Body of pancreas (tissue), 4 donors: Measurements from ENCODE around the gene C9orf152. TPM values are rescaled to one million over a fixed set of nuclear protein-coding genes. Genes with fewer than 3 reads are reported as not detected.
"Not testable (repeated sequence)": the region's sequence is repeated elsewhere in the genome, so short reads cannot be mapped to it uniquely, and the experiment has no call there.

Source experiments
- ATAC-seq: fragments of 150-250 bp; one replicate; pipeline ENCODE4 v1.9.1; 2016
- DNase-seq, 4 donors: peaks; one replicate each; pipeline ENCODE4 v3.0.0-alpha.2; 2019
- H3K27ac ChIP-seq, 4 donors: fragments of 200-600 bp; sonication (generic); 1 replicate in 3 of 4; 2 replicates in 1 of 4; pipeline versions ENCODE4 v1.5.1 to v1.6.1; 2016 to 2019; ENCODE audit warnings: mild to moderate bottlenecking in 1 of 4, mixed read lengths in 1 of 4, moderate library complexity in 1 of 4
- H3K27me3 ChIP-seq, 2 donors: fragments of 200-600 bp; sonication (generic); one replicate each; pipeline ENCODE4 v1.6.0; 2016; ENCODE audit warnings: mild to moderate bottlenecking in 1 of 2
- H3K36me3 ChIP-seq, 2 donors: fragments of 200-600 bp; sonication (generic); replicated peaks in 1 of 2; 2 replicates each; pipeline ENCODE4 v1.5.1; 2016; ENCODE audit warnings: low read depth in 2 of 2; ENCODE audit not compliant: insufficient read depth in 1 of 2
- H3K4me1 ChIP-seq: fragments of 200-600 bp; sonication (generic); one replicate; pipeline ENCODE4 v1.6.0; 2016
- H3K4me3 ChIP-seq, 2 donors: fragments of 200-600 bp; sonication (generic); 1 replicate in 1 of 2; 2 replicates in 1 of 2; pipeline ENCODE4 v1.5.1; 2016 to 2019
- H3K9me3 ChIP-seq, 3 donors: fragments of 200-600 bp; sonication (generic); 1 replicate in 2 of 3; 2 replicates in 1 of 3; pipeline ENCODE4 v1.5.1; 2016
- CTCF ChIP-seq, 7 experiments: fragments of 450-650 bp in 4 of 7; fragments of 200-600 bp in 3 of 7; sonication (generic) in 3 of 7; IDR thresholded peaks; one replicate each; pipeline ENCODE4 v1.5.1; 2016 to 2019; ENCODE audit warnings: antibody characterized with exemption in 7 of 7
- POLR2A ChIP-seq, 3 donors: fragments of 450-650 bp; IDR thresholded peaks; one replicate each; pipeline ENCODE4 v1.6.1; 2016; ENCODE audit warnings: antibody characterized with exemption in 3 of 3, mild to moderate bottlenecking in 2 of 3
- WGBS, 2 donors: methylation state at CpG; one replicate each; pipeline ENCODE4 v1.1.5; 2017; 5-methylcytosine and 5-hydroxymethylcytosine counted together
- intact Hi-C: fragments of 100-400 bp; cut with DNase I; formaldehyde crosslinking; loops from one replicate; pipeline ENCODE4 v1.15.1; 2023
- total RNA-seq, 2 donors: library from RNA; depleted of rRNA; stranded (reverse); fragments of >200 nt; gene quantifications; one replicate each; pipeline ENCODE4 v1.1.0, GENCODE V29; 2016

C9orf152 gene
- total RNA-seq, 2 donors from 2014 or later = 0.33 to 3.4 TPM

GRCh38 chr9:110198357-110198756 lies 9.6 kb downstream of the C9orf152 start:
- Histone ChIP-seq H3K9me3 (no peaks in the 10 kb centered on the region), H3K4me1 (peaks cover 84% of the 10 kb centered on the region), H3K4me3 (no peak overlapping the region), H3K36me3 (no peaks in the 10 kb centered on the region), H3K27ac (peak overlapping the region in 3 of 4 donors; percentile 29 to 81 (median 77)), H3K27me3 (no peaks in the 10 kb centered on the region)
- DNase-seq (peak; percentile 60 to 82 (median 78)), ATAC-seq (peak; percentile 22)
- intact Hi-C loops = no loop called here
- TF ChIP-seq CTCF (IDR thresholded peaks at IDR 0.05) (no peak), POLR2A (IDR thresholded peaks at IDR 0.05) (peak in 2 of 3 donors; percentile 41 to 59)
- 47 to 56% methylated on average over 11 to 12 of the region's 12 CpGs for WGBS, 2 donors

- H3K4me3 ChIP-seq = no peak overlapping the region
- H3K4me1 ChIP-seq = peaks cover 86% of the 10 kb centered on the region
- ATAC-seq (no peak), DNase-seq (no peak)
- peak overlapping the region in 3 of 4 donors; percentile 29 to 81 (median 77) for H3K27ac ChIP-seq
- no peaks in the 10 kb centered on the region for H3K9me3 ChIP-seq
- H3K36me3 ChIP-seq = no peaks in the 10 kb centered on the region
- WGBS, 2 donors = 65 to 70% methylated on average over 11 of the region's 11 CpGs
- intact Hi-C loops = no loop called here
- H3K27me3 ChIP-seq = no peaks in the 10 kb centered on the region
- TF ChIP-seq POLR2A (IDR thresholded peaks at IDR 0.05) (no peak), CTCF (IDR thresholded peaks at IDR 0.05) (peak in 5 of 7 experiments; percentile 7 to 34 (median 23))
Observed at GRCh38 chr9:110197330-110198187, 10.4 kb downstream of the C9orf152 start.

GRCh38 chr9:110196084-110196499 lies 11.9 kb downstream of the C9orf152 start:
- ATAC-seq, intact Hi-C loops, H3K27ac ChIP-seq, H3K36me3 ChIP-seq, H3K4me3 ChIP-seq, DNase-seq, H3K9me3 ChIP-seq, H3K27me3 ChIP-seq: not testable (repeated sequence)
- peaks cover 88% of the 10 kb centered on the region for H3K4me1 ChIP-seq
- 84 to 88% methylated on average over 16 of the region's 16 CpGs for WGBS, 2 donors

GRCh38 chr9:110192531-110193261 lies 15.3 kb downstream of the C9orf152 start:
- no peaks in the 10 kb centered on the region for H3K27me3 ChIP-seq
- TF ChIP-seq POLR2A (IDR thresholded peaks at IDR 0.05) (no peak), CTCF (IDR thresholded peaks at IDR 0.05) (no peak)
- 74% methylated on average over 5 of the region's 5 CpGs for WGBS, 2 donors
- H3K36me3 ChIP-seq = no peaks in the 10 kb centered on the region
- ATAC-seq = peak; percentile 16
- peaks cover 89% of the 10 kb centered on the region for H3K4me1 ChIP-seq
- intact Hi-C loops = no loop called here
- peak overlapping the region; percentile 69 to 90 (median 76) for H3K27ac ChIP-seq
- DNase-seq = peak in 1 of 4 donors; percentile 53
- H3K9me3 ChIP-seq = no peaks in the 10 kb centered on the region
- H3K4me3 ChIP-seq = no peak overlapping the region

GRCh38 chr9:110191615-110192014 lies 16.3 kb downstream of the C9orf152 start:
- WGBS, 2 donors = 27 to 40% methylated on average over 1 to 2 of the region's 2 CpGs

More at GRCh38 chr9:110191615-110192014, 16.3 kb downstream of the C9orf152 start:
- no peaks in the 10 kb centered on the region for H3K36me3 ChIP-seq
- DNase-seq = peak in 1 of 4 donors; percentile 36
- H3K4me3 ChIP-seq = no peak overlapping the region
- no peak for ATAC-seq
- peak overlapping the region in 3 of 4 donors; percentile 19 to 90 (median 69) for H3K27ac ChIP-seq
- no peaks in the 10 kb centered on the region for H3K9me3 ChIP-seq
- intact Hi-C loops = no loop called here
- H3K4me1 ChIP-seq = peaks cover 90% of the 10 kb centered on the region
- H3K27me3 ChIP-seq = no peaks in the 10 kb centered on the region
- TF ChIP-seq CTCF (IDR thresholded peaks at IDR 0.05) = no peak
- TF ChIP-seq POLR2A (IDR thresholded peaks at IDR 0.05) = no peak
